ENCODE measurements around the gene LRRC28. TPM values are rescaled to one million over a fixed set of nuclear protein-coding genes. Genes with fewer than 3 reads are reported as not detected.
A peak's percentile ranks its signal among the peaks of the same experiment; 100 is the strongest.

Gene LRRC28
- total and polyA plus RNA-seq, 2 donors, result 14.3 to 34.7 TPM

GRCh38 chr15:99303907-99304306, 52.6 kb downstream of the LRRC28 start:
- H3K27ac ChIP-seq (ENCODE audit: low read depth), result no peak overlapping the region

GRCh38 chr15:99305761-99306505, 54.7 kb downstream of the LRRC28 start:
- Histone ChIP-seq H3K27ac (ENCODE audit: low read depth) (no peak overlapping the region), H3K4me1 (ENCODE audit: insufficient read depth) (no peaks in the 10 kb centered on the region), H3K4me3 (ENCODE audit: low read depth, low read length) (no peak overlapping the region), H3K36me3 (ENCODE audit: insufficient read depth) (no peaks in the 10 kb centered on the region)
- no peak for DNase-seq (ENCODE audit: extremely low spot score)
- WGBS, result 27% methylated on average over 8 of the region's 8 CpGs

More at GRCh38 chr15:99303907-99304306, 52.6 kb downstream of the LRRC28 start:
- no peaks in the 10 kb centered on the region for H3K36me3 ChIP-seq (ENCODE audit: insufficient read depth)
- H3K4me3 ChIP-seq (ENCODE audit: low read depth, low read length), result no peak overlapping the region
- no peak for DNase-seq (ENCODE audit: extremely low spot score)
- WGBS, result 30% methylated on average over 4 of the region's 4 CpGs
- no peaks in the 10 kb centered on the region for H3K4me1 ChIP-seq (ENCODE audit: insufficient read depth)

GRCh38 chr15:99306694-99307338, 55.5 kb downstream of the LRRC28 start:
- no peaks in the 10 kb centered on the region for H3K36me3 ChIP-seq (ENCODE audit: insufficient read depth)
- DNase-seq (ENCODE audit: extremely low spot score), result peak; percentile 2
- H3K4me3 ChIP-seq (ENCODE audit: low read depth, low read length), result no peak overlapping the region
- no peak overlapping the region for H3K27ac ChIP-seq (ENCODE audit: low read depth)
- no peaks in the 10 kb centered on the region for H3K4me1 ChIP-seq (ENCODE audit: insufficient read depth)
- WGBS, result 45% methylated on average over 8 of the region's 8 CpGs

GRCh38 chr15:99307735-99308134, 56.5 kb downstream of the LRRC28 start:
- Histone ChIP-seq H3K27ac (ENCODE audit: low read depth) (no peak overlapping the region), H3K4me1 (ENCODE audit: insufficient read depth) (no peaks in the 10 kb centered on the region), H3K36me3 (ENCODE audit: insufficient read depth) (no peaks in the 10 kb centered on the region), H3K4me3 (ENCODE audit: low read depth, low read length) (no peak overlapping the region)
- WGBS, result 50% methylated on average over 6 of the region's 6 CpGs
- no peak for DNase-seq (ENCODE audit: extremely low spot score)

- 93% methylated on average over 5 of the region's 5 CpGs for WGBS
- Histone ChIP-seq H3K4me1 (ENCODE audit: insufficient read depth) (no peaks in the 10 kb centered on the region), H3K36me3 (ENCODE audit: insufficient read depth) (no peaks in the 10 kb centered on the region), H3K4me3 (ENCODE audit: low read depth, low read length) (no peak overlapping the region), H3K27ac (ENCODE audit: low read depth) (no peak overlapping the region)
- no peak for DNase-seq (ENCODE audit: extremely low spot score)
Measured at GRCh38 chr15:99310745-99311144, 59.5 kb downstream of the LRRC28 start.

- H3K36me3 ChIP-seq (ENCODE audit: insufficient read depth), result no peaks in the 10 kb centered on the region
- H3K4me1 ChIP-seq (ENCODE audit: insufficient read depth), result no peaks in the 10 kb centered on the region
- no peak for DNase-seq (ENCODE audit: extremely low spot score)
- H3K27ac ChIP-seq (ENCODE audit: low read depth), result no peak overlapping the region
- WGBS, result 97% methylated on average over 2 of the region's 2 CpGs
- H3K4me3 ChIP-seq (ENCODE audit: low read depth, low read length), result no peak overlapping the region
Measured at GRCh38 chr15:99312228-99312627, 60.9 kb downstream of the LRRC28 start.

GRCh38 chr15:99312794-99313193, 61.5 kb downstream of the LRRC28 start:
- DNase-seq (ENCODE audit: extremely low spot score), result no peak
- H3K27ac ChIP-seq (ENCODE audit: low read depth), result no peak overlapping the region
- no peaks in the 10 kb centered on the region for H3K4me1 ChIP-seq (ENCODE audit: insufficient read depth)
- 98% methylated on average over 3 of the region's 3 CpGs for WGBS
- H3K36me3 ChIP-seq (ENCODE audit: insufficient read depth), result no peaks in the 10 kb centered on the region
- H3K4me3 ChIP-seq (ENCODE audit: low read depth, low read length), result no peak overlapping the region

GRCh38 chr15:99315636-99316035, 64.4 kb downstream of the LRRC28 start:
- DNase-seq (ENCODE audit: extremely low spot score), result no peak
- 97% methylated on average over 2 of the region's 2 CpGs for WGBS
- no peaks in the 10 kb centered on the region for H3K4me1 ChIP-seq (ENCODE audit: insufficient read depth)
- no peak overlapping the region for H3K27ac ChIP-seq (ENCODE audit: low read depth)
- H3K4me3 ChIP-seq (ENCODE audit: low read depth, low read length), result no peak overlapping the region
- H3K36me3 ChIP-seq (ENCODE audit: insufficient read depth), result no peaks in the 10 kb centered on the region

GRCh38 chr15:99320374-99321215, 69.3 kb downstream of the LRRC28 start:
- H3K4me3 ChIP-seq (ENCODE audit: low read depth, low read length), result no peak overlapping the region
- no peaks in the 10 kb centered on the region for H3K4me1 ChIP-seq (ENCODE audit: insufficient read depth)
- no peak overlapping the region for H3K27ac ChIP-seq (ENCODE audit: low read depth)
- no peaks in the 10 kb centered on the region for H3K36me3 ChIP-seq (ENCODE audit: insufficient read depth)
- DNase-seq (ENCODE audit: extremely low spot score), result no peak
- WGBS, result 74% methylated on average over 1 of the region's 1 CpG

GRCh38 chr15:99321468-99321867, 70.2 kb downstream of the LRRC28 start:
- DNase-seq (ENCODE audit: extremely low spot score), result no peak
- H3K27ac ChIP-seq (ENCODE audit: low read depth), result no peak overlapping the region
- 97% methylated on average over 1 of the region's 1 CpG for WGBS

GRCh38 chr15:99322643-99323405, 71.5 kb downstream of the LRRC28 start:
- H3K4me1 ChIP-seq (ENCODE audit: insufficient read depth), result no peaks in the 10 kb centered on the region
- H3K36me3 ChIP-seq (ENCODE audit: insufficient read depth), result no peaks in the 10 kb centered on the region
- 79% methylated on average over 2 of the region's 2 CpGs for WGBS
- no peak for DNase-seq (ENCODE audit: extremely low spot score)
- H3K4me3 ChIP-seq (ENCODE audit: low read depth, low read length), result no peak overlapping the region
- no peak overlapping the region for H3K27ac ChIP-seq (ENCODE audit: low read depth)

More at GRCh38 chr15:99321468-99321867, 70.2 kb downstream of the LRRC28 start:
- H3K36me3 ChIP-seq (ENCODE audit: insufficient read depth), result no peaks in the 10 kb centered on the region
- no peaks in the 10 kb centered on the region for H3K4me1 ChIP-seq (ENCODE audit: insufficient read depth)
- no peak overlapping the region for H3K4me3 ChIP-seq (ENCODE audit: low read depth, low read length)

- H3K27ac ChIP-seq (ENCODE audit: low read depth), result no peak overlapping the region
- no peak for DNase-seq (ENCODE audit: extremely low spot score)
- no peak overlapping the region for H3K4me3 ChIP-seq (ENCODE audit: low read depth, low read length)
- no peaks in the 10 kb centered on the region for H3K36me3 ChIP-seq (ENCODE audit: insufficient read depth)
- H3K4me1 ChIP-seq (ENCODE audit: insufficient read depth), result no peaks in the 10 kb centered on the region
- WGBS, result 78% methylated on average over 9 of the region's 9 CpGs
Measured at GRCh38 chr15:99324082-99324620, 72.9 kb downstream of the LRRC28 start.

- Histone ChIP-seq H3K36me3 (ENCODE audit: insufficient read depth) (no peaks in the 10 kb centered on the region), H3K4me1 (ENCODE audit: insufficient read depth) (no peaks in the 10 kb centered on the region), H3K4me3 (ENCODE audit: low read depth, low read length) (no peak overlapping the region), H3K27ac (ENCODE audit: low read depth) (no peak overlapping the region)
- DNase-seq (ENCODE audit: extremely low spot score), result no peak
- WGBS, result 94% methylated on average over 1 of the region's 1 CpG
Measured at GRCh38 chr15:99324700-99325099, 73.4 kb downstream of the LRRC28 start.

Data from urinary bladder (tissue), 4 donors.